H9 (cell line): ENCODE measurements around the gene SPSB2. TPM values are rescaled to one million over a fixed set of nuclear protein-coding genes. Genes with fewer than 3 reads are reported as not detected.

Experiments used
- DNase-seq: peaks from one replicate; pipeline ENCODE4 v3.0.0-alpha.2; 2017
- H2AFZ ChIP-seq: one replicate; pipeline ENCODE4 v1.6.1; 2013; ENCODE audit warnings: mild to moderate bottlenecking, low read length, control low read depth, moderate library complexity
- H2AK5ac ChIP-seq: 2 replicates; pipeline ENCODE4 v1.6.1; 2013; ENCODE audit warnings: low read length, control low read depth, mixed read lengths; ENCODE audit not compliant: insufficient read length
- H2BK120ac ChIP-seq: one replicate; pipeline ENCODE4 v1.6.1; 2013; ENCODE audit warnings: low read depth, mild to moderate bottlenecking, low read length, control low read depth, inconsistent platforms; ENCODE audit not compliant: poor library complexity, severe bottlenecking
- H2BK12ac ChIP-seq: 2 replicates; pipeline ENCODE4 v1.6.1; 2013; ENCODE audit warnings: low read length, control low read depth, mixed read lengths, low read depth; ENCODE audit not compliant: insufficient read length
- H2BK15ac ChIP-seq: 2 replicates; pipeline ENCODE4 v1.6.1; 2013; ENCODE audit warnings: low read depth, low read length, control low read depth
- H2BK20ac ChIP-seq: one replicate; pipeline ENCODE4 v1.6.1; 2013; ENCODE audit warnings: low read depth, mild to moderate bottlenecking, low read length, control low read depth, inconsistent platforms; ENCODE audit not compliant: poor library complexity, severe bottlenecking
- H2BK5ac ChIP-seq: 2 replicates; pipeline ENCODE4 v1.6.1; 2013; ENCODE audit warnings: low read length, control low read depth, mixed read lengths; ENCODE audit not compliant: insufficient read length
- H3K14ac ChIP-seq: 2 replicates; pipeline ENCODE4 v1.6.1; 2013; ENCODE audit warnings: low read length, control low read depth; ENCODE audit not compliant: insufficient read depth
- H3K18ac ChIP-seq: 2 replicates; pipeline ENCODE4 v1.6.1; 2013; ENCODE audit warnings: low read depth, mild to moderate bottlenecking, mixed read lengths, low read length, control low read depth; ENCODE audit not compliant: insufficient read length
- H3K23ac ChIP-seq: 2 replicates; pipeline ENCODE4 v1.6.1; 2013; ENCODE audit warnings: low read length, control low read depth, mixed read lengths, low read depth; ENCODE audit not compliant: insufficient read length
- H3K23me2 ChIP-seq: 2 replicates; pipeline ENCODE4 v1.6.1; 2013; ENCODE audit warnings: low read depth, mild to moderate bottlenecking, mixed read lengths, low read length, control low read depth; ENCODE audit not compliant: insufficient read length, poor library complexity, severe bottlenecking
- H3K27ac ChIP-seq: 2 replicates; pipeline ENCODE4 v1.5.1; 2013; ENCODE audit warnings: low read length, control low read depth, mixed read lengths, low read depth; ENCODE audit not compliant: insufficient read length
- H3K27me3 ChIP-seq: 2 replicates; pipeline ENCODE4 v1.6.1; 2013; ENCODE audit warnings: low read length, control low read depth, inconsistent platforms; ENCODE audit not compliant: insufficient read depth
- H3K4ac ChIP-seq: 2 replicates; pipeline ENCODE4 v1.6.1; 2013; ENCODE audit warnings: low read depth, mild to moderate bottlenecking, control low read depth, inconsistent platforms, low read length, moderate library complexity
- H3K4me1 ChIP-seq: 2 replicates; pipeline ENCODE4 v1.6.1; 2013; ENCODE audit warnings: low read length, control low read depth, inconsistent platforms; ENCODE audit not compliant: insufficient read depth
- H3K4me2 ChIP-seq: 2 replicates; pipeline ENCODE4 v1.6.1; 2013; ENCODE audit warnings: low read length, control low read depth, mixed read lengths; ENCODE audit not compliant: insufficient read length, insufficient read depth
- H3K56ac ChIP-seq: 2 replicates; pipeline ENCODE4 v1.6.1; 2013; ENCODE audit warnings: low read depth, mild to moderate bottlenecking, mixed read lengths, low read length, control low read depth; ENCODE audit not compliant: insufficient read length
- H3K79me1 ChIP-seq: 2 replicates; pipeline ENCODE4 v1.6.1; 2013; ENCODE audit warnings: low read depth, mild to moderate bottlenecking, moderate library complexity, low read length, control low read depth, inconsistent platforms; ENCODE audit not compliant: insufficient read depth, poor library complexity, severe bottlenecking
- H3K79me2 ChIP-seq: 2 replicates; pipeline ENCODE4 v1.6.1; 2013; ENCODE audit warnings: low read length, control low read depth, inconsistent platforms; ENCODE audit not compliant: insufficient read depth
- H3K9ac ChIP-seq: 2 replicates; pipeline ENCODE4 v1.6.1; 2013; ENCODE audit warnings: low read length, control low read depth, mixed read lengths; ENCODE audit not compliant: insufficient read length; ENCODE audit errors: extremely low read depth
- H3K9me3 ChIP-seq: one replicate; pipeline ENCODE4 v1.6.1; 2013; ENCODE audit warnings: low read depth, low read length, inconsistent platforms; ENCODE audit not compliant: control insufficient read depth
- H3T11ph ChIP-seq: one replicate; pipeline ENCODE4 v1.6.1; 2013; ENCODE audit warnings: mild to moderate bottlenecking, low read length, control low read depth, inconsistent platforms
- H4K20me1 ChIP-seq: one replicate; pipeline ENCODE4 v1.6.1; 2013; ENCODE audit not compliant: control insufficient read depth, insufficient read length, insufficient read depth
- H4K5ac ChIP-seq: 2 replicates; pipeline ENCODE4 v1.6.1; 2013; ENCODE audit warnings: low read depth, mild to moderate bottlenecking, mixed read lengths, low read length, control low read depth; ENCODE audit not compliant: insufficient read length
- H4K8ac ChIP-seq: replicated peaks from 2 replicates; pipeline ENCODE4 v1.6.1; 2013; ENCODE audit warnings: low read length, control low read depth, mixed read lengths, low read depth; ENCODE audit not compliant: insufficient read length
- H4K91ac ChIP-seq: 2 replicates; pipeline ENCODE4 v1.6.1; 2013; ENCODE audit warnings: low read depth, mild to moderate bottlenecking, moderate library complexity, mixed read lengths, low read length, control low read depth; ENCODE audit not compliant: insufficient read length
- H3K27ac Mint-ChIP-seq, 3 experiments: 2 replicates in 2 of 3; 3 replicates in 1 of 3; pipeline ENCODE4 v1.8.0; 2020 to 2021; ENCODE audit warnings: mixed read lengths in 3 of 3, mild to moderate bottlenecking in 1 of 3, moderate library complexity in 1 of 3
- H3K27me3 Mint-ChIP-seq: 2 replicates; pipeline ENCODE4 v1.8.0; 2021; ENCODE audit warnings: low read depth, mild to moderate bottlenecking, moderate library complexity, mixed read lengths
- H3K36me3 Mint-ChIP-seq, 3 experiments: 2 replicates in 2 of 3; 3 replicates in 1 of 3; pipeline ENCODE4 v1.8.0; 2020 to 2021; ENCODE audit warnings: low read depth in 3 of 3, mixed read lengths in 3 of 3; ENCODE audit not compliant: insufficient read depth in 1 of 3
- H3K4me1 Mint-ChIP-seq, 2 experiments: 2 replicates each; pipeline ENCODE4 v1.8.0; 2020; ENCODE audit warnings: mixed read lengths in 2 of 2
- H3K4me3 Mint-ChIP-seq, 2 experiments: 2 replicates in 1 of 2; 3 replicates in 1 of 2; pipeline ENCODE4 v1.8.0; 2020 to 2021; ENCODE audit warnings: mild to moderate bottlenecking in 2 of 2, mixed read lengths in 2 of 2, moderate library complexity in 1 of 2
- H3K9me3 Mint-ChIP-seq, 2 experiments: 2 replicates in 1 of 2; 3 replicates in 1 of 2; pipeline ENCODE4 v1.8.0; 2020; ENCODE audit warnings: mild to moderate bottlenecking in 2 of 2, mixed read lengths in 2 of 2, moderate library complexity in 1 of 2
- CTCF ChIP-seq: fragments of 200-600 bp; sonication (generic); conservative IDR thresholded peaks from 3 replicates; pipeline ENCODE4 v1.8.0; 2021; ENCODE audit warnings: antibody characterized with exemption, mild to moderate bottlenecking
- WGBS: extraction: QIAGEN DNeasy Blood & Tissue Kit; methylation state at CpG from one replicate; pipeline ENCODE4 v1.1.7; 2013; ENCODE audit warnings: missing lambda C conversion rate, low lambda C conversion rate, mixed read lengths; ENCODE audit not compliant: insufficient read length; ENCODE audit errors: extremely low coverage; 5-methylcytosine and 5-hydroxymethylcytosine counted together
- total RNA-seq: library from RNA; stranded (reverse); gene quantifications from 2 replicates; pipeline ENCODE4 v1.2.1, GENCODE V29; 2021

SPSB2 gene
- total RNA-seq, 1 experiment from 2014 or later: 13.7 TPM

GRCh38 chr12:6858799-6859198 is 14.3 kb downstream of the SPSB2 start:
- no peak overlapping the region for H3K56ac ChIP-seq
- H4K91ac ChIP-seq: no peak overlapping the region
- Mint-ChIP-seq H3K27ac (no peak overlapping the region), H3K9me3 (no peaks in the 10 kb centered on the region), H3K27me3 (no peaks in the 10 kb centered on the region), H3K4me3 (no peak overlapping the region), H3K4me1 (peaks cover 4 to 5% of the 10 kb centered on the region in 2 experiments), H3K36me3 (peaks cover 50 to 89% (median 83%) of the 10 kb centered on the region in 3 experiments; a peak in 6 of 7 replicates)
- H3K9me3 ChIP-seq: no peaks in the 10 kb centered on the region
- no peak overlapping the region for H3K9ac ChIP-seq
- no peak overlapping the region for H2BK15ac ChIP-seq
- H3T11ph ChIP-seq: no peak overlapping the region
- no peaks in the 10 kb centered on the region for H3K4me1 ChIP-seq
- H2BK20ac ChIP-seq: no peak overlapping the region
- H3K27me3 ChIP-seq: no peaks in the 10 kb centered on the region
- H3K4me2 ChIP-seq: no peak overlapping the region
- no peak overlapping the region for H4K8ac ChIP-seq
- peaks cover 5% of the 10 kb centered on the region; the same call in 1 of the 2 replicates for H3K79me2 ChIP-seq
- H3K18ac ChIP-seq: no peak overlapping the region
- no peaks in the 10 kb centered on the region for H3K79me1 ChIP-seq
- no peaks in the 10 kb centered on the region for H3K23me2 ChIP-seq
- no peak overlapping the region for H2AFZ ChIP-seq
- no peak overlapping the region for H2BK120ac ChIP-seq
- H3K14ac ChIP-seq: no peak overlapping the region
- H4K20me1 ChIP-seq: no peaks in the 10 kb centered on the region
- H2BK12ac ChIP-seq: no peak overlapping the region
- DNase-seq: no peak
- no peak overlapping the region for H2AK5ac ChIP-seq
- WGBS: no CpG with 5 or more reads among the region's 2 CpGs
- H3K27ac ChIP-seq: no peak overlapping the region
- H3K23ac ChIP-seq: no peak overlapping the region
- H4K5ac ChIP-seq: no peak overlapping the region
- TF ChIP-seq CTCF: no peak
- H3K4ac ChIP-seq: no peak overlapping the region
- H2BK5ac ChIP-seq: no peak overlapping the region
